ENCODE results near the gene LAMC1.

LAMC1 gene

GRCh38 chr1:183079712-183080388 is 56.6 kb downstream of the LAMC1 start:
- Histone ChIP-seq H3K4me1 (ENCODE audit: control insufficient read depth, insufficient read depth, low read length) (no peaks in the 10 kb centered on the region), H3K36me3 (ENCODE audit: control insufficient read depth, insufficient read depth, low read length) (no peaks in the 10 kb centered on the region), H3K9me3 (ENCODE audit: control insufficient read depth, insufficient read depth, low read length) (no peaks in the 10 kb centered on the region), H3K27me3 (ENCODE audit: control insufficient read depth, insufficient read depth, low read length) (no peaks in the 10 kb centered on the region), H3K4me3 (ENCODE audit: low read length) (no peak overlapping the region), H3K27ac (ENCODE audit: low read length) (no peak overlapping the region)
- no peak for DNase-seq (ENCODE audit: low read depth, low spot score)
- no CpG with 5 or more reads among the region's 8 CpGs for WGBS (ENCODE audit: insufficient coverage, insufficient read length)

- H3K27ac ChIP-seq (ENCODE audit: low read length) = no peak overlapping the region
- DNase-seq (ENCODE audit: low read depth, low spot score) = no peak
Observed at GRCh38 chr1:183080406-183080805, 57.2 kb downstream of the LAMC1 start.

GRCh38 chr1:183081402-183082120 is 58.3 kb downstream of the LAMC1 start:
- Histone ChIP-seq H3K27ac (ENCODE audit: low read length) (no peak overlapping the region), H3K4me3 (ENCODE audit: low read length) (no peak overlapping the region), H3K36me3 (ENCODE audit: control insufficient read depth, insufficient read depth, low read length) (no peaks in the 10 kb centered on the region), H3K4me1 (ENCODE audit: control insufficient read depth, insufficient read depth, low read length) (no peaks in the 10 kb centered on the region), H3K9me3 (ENCODE audit: control insufficient read depth, insufficient read depth, low read length) (no peaks in the 10 kb centered on the region), H3K27me3 (ENCODE audit: control insufficient read depth, insufficient read depth, low read length) (no peaks in the 10 kb centered on the region)
- DNase-seq (ENCODE audit: low read depth, low spot score) = no peak
- no CpG with 5 or more reads among the region's 4 CpGs for WGBS (ENCODE audit: insufficient coverage, insufficient read length)

More at GRCh38 chr1:183080406-183080805, 57.2 kb downstream of the LAMC1 start:
- H3K4me1 ChIP-seq (ENCODE audit: control insufficient read depth, insufficient read depth, low read length) = no peaks in the 10 kb centered on the region
- no peaks in the 10 kb centered on the region for H3K27me3 ChIP-seq (ENCODE audit: control insufficient read depth, insufficient read depth, low read length)
- no peaks in the 10 kb centered on the region for H3K36me3 ChIP-seq (ENCODE audit: control insufficient read depth, insufficient read depth, low read length)
- no peak overlapping the region for H3K4me3 ChIP-seq (ENCODE audit: low read length)
- no peaks in the 10 kb centered on the region for H3K9me3 ChIP-seq (ENCODE audit: control insufficient read depth, insufficient read depth, low read length)
- no CpG with 5 or more reads among the region's 2 CpGs for WGBS (ENCODE audit: insufficient coverage, insufficient read length)

GRCh38 chr1:183082650-183083049 is 59.4 kb downstream of the LAMC1 start:
- Histone ChIP-seq H3K4me1 (ENCODE audit: control insufficient read depth, insufficient read depth, low read length) (no peaks in the 10 kb centered on the region), H3K27me3 (ENCODE audit: control insufficient read depth, insufficient read depth, low read length) (no peaks in the 10 kb centered on the region), H3K4me3 (ENCODE audit: low read length) (no peak overlapping the region), H3K9me3 (ENCODE audit: control insufficient read depth, insufficient read depth, low read length) (no peaks in the 10 kb centered on the region), H3K27ac (ENCODE audit: low read length) (no peak overlapping the region), H3K36me3 (ENCODE audit: control insufficient read depth, insufficient read depth, low read length) (no peaks in the 10 kb centered on the region)
- no CpG with 5 or more reads among the region's 1 CpG for WGBS (ENCODE audit: insufficient coverage, insufficient read length)
- DNase-seq (ENCODE audit: low read depth, low spot score) = no peak

GRCh38 chr1:183087001-183087400 is 63.8 kb downstream of the LAMC1 start:
- Histone ChIP-seq H3K4me1 (ENCODE audit: control insufficient read depth, insufficient read depth, low read length) (no peaks in the 10 kb centered on the region; the same call in 1 of the 2 replicates), H3K27ac (ENCODE audit: low read length) (no peak overlapping the region), H3K27me3 (ENCODE audit: control insufficient read depth, insufficient read depth, low read length) (no peaks in the 10 kb centered on the region), H3K4me3 (ENCODE audit: low read length) (no peak overlapping the region), H3K9me3 (ENCODE audit: control insufficient read depth, insufficient read depth, low read length) (no peaks in the 10 kb centered on the region), H3K36me3 (ENCODE audit: control insufficient read depth, insufficient read depth, low read length) (no peaks in the 10 kb centered on the region)
- no CpG with 5 or more reads among the region's 2 CpGs for WGBS (ENCODE audit: insufficient coverage, insufficient read length)
- DNase-seq (ENCODE audit: low read depth, low spot score) = no peak

- H3K27me3 ChIP-seq (ENCODE audit: control insufficient read depth, insufficient read depth, low read length) = no peaks in the 10 kb centered on the region
- WGBS (ENCODE audit: insufficient coverage, insufficient read length) = no CpG with 5 or more reads among the region's 3 CpGs
- no peaks in the 10 kb centered on the region for H3K9me3 ChIP-seq (ENCODE audit: control insufficient read depth, insufficient read depth, low read length)
- H3K36me3 ChIP-seq (ENCODE audit: control insufficient read depth, insufficient read depth, low read length) = no peaks in the 10 kb centered on the region
- no peak for DNase-seq (ENCODE audit: low read depth, low spot score)
- H3K4me3 ChIP-seq (ENCODE audit: low read length) = no peak overlapping the region
- no peak overlapping the region for H3K27ac ChIP-seq (ENCODE audit: low read length)
- peaks cover 3% of the 10 kb centered on the region for H3K4me1 ChIP-seq (ENCODE audit: control insufficient read depth, insufficient read depth, low read length)
Observed at GRCh38 chr1:183089025-183089639, 65.9 kb downstream of the LAMC1 start.

- Histone ChIP-seq H3K4me1 (ENCODE audit: control insufficient read depth, insufficient read depth, low read length) (peaks cover 3% of the 10 kb centered on the region), H3K27ac (ENCODE audit: low read length) (no peak overlapping the region), H3K27me3 (ENCODE audit: control insufficient read depth, insufficient read depth, low read length) (no peaks in the 10 kb centered on the region), H3K4me3 (ENCODE audit: low read length) (no peak overlapping the region), H3K36me3 (ENCODE audit: control insufficient read depth, insufficient read depth, low read length) (no peaks in the 10 kb centered on the region), H3K9me3 (ENCODE audit: control insufficient read depth, insufficient read depth, low read length) (no peaks in the 10 kb centered on the region)
- WGBS (ENCODE audit: insufficient coverage, insufficient read length) = no CpG with 5 or more reads among the region's 5 CpGs
- no peak for DNase-seq (ENCODE audit: low read depth, low spot score)
Observed at GRCh38 chr1:183090391-183091006, 67.3 kb downstream of the LAMC1 start.

GRCh38 chr1:183091181-183091580 is 68.0 kb downstream of the LAMC1 start:
- Histone ChIP-seq H3K36me3 (ENCODE audit: control insufficient read depth, insufficient read depth, low read length) (no peaks in the 10 kb centered on the region), H3K9me3 (ENCODE audit: control insufficient read depth, insufficient read depth, low read length) (no peaks in the 10 kb centered on the region), H3K27me3 (ENCODE audit: control insufficient read depth, insufficient read depth, low read length) (no peaks in the 10 kb centered on the region), H3K27ac (ENCODE audit: low read length) (no peak overlapping the region), H3K4me3 (ENCODE audit: low read length) (no peak overlapping the region), H3K4me1 (ENCODE audit: control insufficient read depth, insufficient read depth, low read length) (peaks cover 3% of the 10 kb centered on the region)
- no peak for DNase-seq (ENCODE audit: low read depth, low spot score)
- 100% methylated on average over 1 of the region's 2 CpGs for WGBS (ENCODE audit: insufficient coverage, insufficient read length)

- Histone ChIP-seq H3K36me3 (ENCODE audit: control insufficient read depth, insufficient read depth, low read length) (no peaks in the 10 kb centered on the region), H3K27ac (ENCODE audit: low read length) (no peak overlapping the region), H3K4me1 (ENCODE audit: control insufficient read depth, insufficient read depth, low read length) (peaks cover 5% of the 10 kb centered on the region), H3K4me3 (ENCODE audit: low read length) (no peak overlapping the region), H3K27me3 (ENCODE audit: control insufficient read depth, insufficient read depth, low read length) (no peaks in the 10 kb centered on the region), H3K9me3 (ENCODE audit: control insufficient read depth, insufficient read depth, low read length) (no peaks in the 10 kb centered on the region)
- WGBS (ENCODE audit: insufficient coverage, insufficient read length) = no CpG with 5 or more reads among the region's 2 CpGs
- DNase-seq (ENCODE audit: low read depth, low spot score) = no peak
Observed at GRCh38 chr1:183092350-183092749, 69.1 kb downstream of the LAMC1 start.

GRCh38 chr1:183093066-183093668 is 69.9 kb downstream of the LAMC1 start:
- no CpG with 5 or more reads among the region's 3 CpGs for WGBS (ENCODE audit: insufficient coverage, insufficient read length)
- H3K36me3 ChIP-seq (ENCODE audit: control insufficient read depth, insufficient read depth, low read length) = no peaks in the 10 kb centered on the region
- peaks cover 8% of the 10 kb centered on the region for H3K4me1 ChIP-seq (ENCODE audit: control insufficient read depth, insufficient read depth, low read length)
- DNase-seq (ENCODE audit: low read depth, low spot score) = no peak
- no peaks in the 10 kb centered on the region for H3K9me3 ChIP-seq (ENCODE audit: control insufficient read depth, insufficient read depth, low read length)
- H3K27ac ChIP-seq (ENCODE audit: low read length) = no peak overlapping the region
- H3K4me3 ChIP-seq (ENCODE audit: low read length) = no peak overlapping the region
- H3K27me3 ChIP-seq (ENCODE audit: control insufficient read depth, insufficient read depth, low read length) = no peaks in the 10 kb centered on the region

Measured in iPS DF 6.9 (cell line).